Right lobe of liver (tissue), 4 donors: ENCODE measurements around the gene HDHD3.

Experiments used
- POLR2A ChIP-seq: fragments of 450-650 bp; IDR thresholded peaks from one replicate; pipeline ENCODE4 v1.6.1; 2017; ENCODE audit warnings: antibody characterized with exemption, mild to moderate bottlenecking
- TF ChIP-seq, protein P1 (sequence below), 4 donors: fragments of 200-600 bp in 3 of 4; fragments of 450-650 bp in 1 of 4; IDR thresholded peaks; one replicate each; pipeline versions ENCODE4 v1.5.1 to v1.8.0; 2016 to 2022; ENCODE audit warnings: antibody characterized with exemption in 4 of 4, mild to moderate bottlenecking in 2 of 4
- donor health status: DM: no; HTN: no; CAD: no.
- donor health status: DM: no; HTN: no; CAD: no.
- donor health status: DM: no; HTN: yes; CAD: no.

DNA sequence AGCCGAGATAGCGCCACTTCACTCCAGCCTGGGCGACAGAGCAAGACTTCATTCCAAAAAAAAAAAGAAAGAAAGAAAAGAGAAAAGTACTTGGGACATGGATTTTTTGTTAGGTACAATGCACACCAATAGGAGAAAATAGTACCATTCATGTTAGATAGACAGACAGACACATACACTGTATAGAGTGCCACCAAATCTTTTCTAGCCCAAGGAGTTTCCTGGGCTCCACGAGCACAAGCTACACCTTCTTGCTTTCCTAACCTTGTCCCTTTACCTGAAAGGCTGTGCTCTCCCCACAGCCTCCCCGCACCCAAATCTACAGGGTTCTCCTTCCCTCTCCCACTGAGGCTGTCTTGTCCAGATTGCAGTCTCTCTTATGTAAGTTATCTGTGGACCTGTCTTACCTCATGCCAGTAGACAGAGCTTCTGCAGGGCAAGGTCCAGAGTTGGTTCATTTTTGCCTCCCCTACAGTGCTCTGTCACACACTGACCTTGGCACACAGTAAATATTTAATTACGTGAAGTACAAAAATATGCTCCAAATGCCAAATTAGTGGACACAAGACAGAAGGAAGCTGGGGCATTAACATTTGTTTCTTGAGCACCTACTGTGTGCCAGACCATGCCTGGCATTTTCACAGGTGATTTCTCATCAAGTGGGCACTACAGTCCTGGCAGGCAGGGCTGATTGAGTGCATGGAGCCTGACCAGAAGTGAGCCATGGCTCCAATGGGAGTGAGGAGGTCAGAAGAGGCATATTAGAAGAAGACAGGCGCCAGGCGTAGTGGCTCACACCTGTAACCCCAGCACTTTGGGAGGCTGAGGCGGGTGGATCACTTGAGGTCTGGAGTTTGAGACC is 18.4 kb upstream of the HDHD3 start:
- TF ChIP-seq POLR2A = no peak
- TF ChIP-seq, protein P1, sequence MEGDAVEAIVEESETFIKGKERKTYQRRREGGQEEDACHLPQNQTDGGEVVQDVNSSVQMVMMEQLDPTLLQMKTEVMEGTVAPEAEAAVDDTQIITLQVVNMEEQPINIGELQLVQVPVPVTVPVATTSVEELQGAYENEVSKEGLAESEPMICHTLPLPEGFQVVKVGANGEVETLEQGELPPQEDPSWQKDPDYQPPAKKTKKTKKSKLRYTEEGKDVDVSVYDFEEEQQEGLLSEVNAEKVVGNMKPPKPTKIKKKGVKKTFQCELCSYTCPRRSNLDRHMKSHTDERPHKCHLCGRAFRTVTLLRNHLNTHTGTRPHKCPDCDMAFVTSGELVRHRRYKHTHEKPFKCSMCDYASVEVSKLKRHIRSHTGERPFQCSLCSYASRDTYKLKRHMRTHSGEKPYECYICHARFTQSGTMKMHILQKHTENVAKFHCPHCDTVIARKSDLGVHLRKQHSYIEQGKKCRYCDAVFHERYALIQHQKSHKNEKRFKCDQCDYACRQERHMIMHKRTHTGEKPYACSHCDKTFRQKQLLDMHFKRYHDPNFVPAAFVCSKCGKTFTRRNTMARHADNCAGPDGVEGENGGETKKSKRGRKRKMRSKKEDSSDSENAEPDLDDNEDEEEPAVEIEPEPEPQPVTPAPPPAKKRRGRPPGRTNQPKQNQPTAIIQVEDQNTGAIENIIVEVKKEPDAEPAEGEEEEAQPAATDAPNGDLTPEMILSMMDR (IDR thresholded peaks at IDR 0.05) = no peak
